ENCODE results near the gene CHST13. TPM values are rescaled to one million over a fixed set of nuclear protein-coding genes. Genes with fewer than 3 reads are reported as not detected.

CHST13 gene
- polyA plus RNA-seq, 3 donors = 16.6 to 41.8 (median 39.2) TPM

DNA sequence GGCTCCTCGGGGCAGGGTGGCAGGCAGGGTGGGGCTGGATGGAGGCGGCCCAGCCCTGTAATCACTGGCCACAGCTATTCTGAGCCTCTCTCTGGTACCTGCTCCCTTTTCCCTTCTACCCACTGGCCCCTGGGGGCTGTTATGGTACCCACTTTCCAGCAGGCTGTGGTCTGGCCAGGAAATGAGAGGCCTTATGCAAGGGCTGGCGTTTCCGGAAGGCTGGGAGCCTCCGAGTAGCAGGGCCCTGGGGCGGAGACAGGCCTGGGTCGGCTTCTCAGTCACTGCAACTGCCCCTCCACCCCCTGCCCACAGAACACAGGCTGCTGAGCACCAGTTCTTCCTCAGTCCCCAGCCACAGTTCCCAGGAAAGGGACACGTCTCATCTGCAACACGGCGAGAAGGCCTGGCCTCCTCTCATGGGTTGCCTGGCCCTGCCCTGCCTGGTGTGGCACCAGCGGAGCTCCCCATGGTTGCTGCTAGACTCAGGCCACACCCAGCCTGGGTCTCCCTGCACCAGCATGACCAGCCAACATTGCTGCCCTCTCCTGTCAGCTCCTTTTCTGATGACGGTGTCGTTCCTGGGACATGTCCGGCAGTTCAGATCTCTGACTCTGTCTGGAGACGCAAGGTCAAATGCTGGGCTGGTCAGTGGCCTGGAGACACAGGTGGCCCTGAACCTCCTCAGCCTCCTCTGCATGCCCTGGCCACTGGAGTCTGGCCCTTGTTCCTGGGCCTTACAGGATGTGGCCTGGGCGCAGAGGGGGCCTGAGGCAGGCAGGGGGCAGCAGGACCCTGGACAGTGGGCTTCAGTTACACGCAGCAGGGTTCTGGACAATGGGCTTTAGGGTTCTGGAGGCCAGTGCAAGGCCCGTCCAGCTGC lies 6.5 kb downstream of the CHST13 start:
- peaks cover 49% of the 10 kb centered on the region for H3K79me2 ChIP-seq (ENCODE audit: insufficient read depth, low read length)
- no peaks in the 10 kb centered on the region for H3K9me3 ChIP-seq (replicated peaks in 1 of 2; ENCODE audit: control insufficient read depth in 1 of 2, insufficient read depth in 1 of 2, low read length in 2 of 2)
- H3K27ac Mint-ChIP-seq = peak overlapping the region; percentile 88 to 96 (median 94)
- peak overlapping the region; percentile 90 for H2AFZ ChIP-seq (ENCODE audit: insufficient read depth, low read depth, low read length, poor library complexity, severe bottlenecking)
- TF ChIP-seq, protein P1, sequence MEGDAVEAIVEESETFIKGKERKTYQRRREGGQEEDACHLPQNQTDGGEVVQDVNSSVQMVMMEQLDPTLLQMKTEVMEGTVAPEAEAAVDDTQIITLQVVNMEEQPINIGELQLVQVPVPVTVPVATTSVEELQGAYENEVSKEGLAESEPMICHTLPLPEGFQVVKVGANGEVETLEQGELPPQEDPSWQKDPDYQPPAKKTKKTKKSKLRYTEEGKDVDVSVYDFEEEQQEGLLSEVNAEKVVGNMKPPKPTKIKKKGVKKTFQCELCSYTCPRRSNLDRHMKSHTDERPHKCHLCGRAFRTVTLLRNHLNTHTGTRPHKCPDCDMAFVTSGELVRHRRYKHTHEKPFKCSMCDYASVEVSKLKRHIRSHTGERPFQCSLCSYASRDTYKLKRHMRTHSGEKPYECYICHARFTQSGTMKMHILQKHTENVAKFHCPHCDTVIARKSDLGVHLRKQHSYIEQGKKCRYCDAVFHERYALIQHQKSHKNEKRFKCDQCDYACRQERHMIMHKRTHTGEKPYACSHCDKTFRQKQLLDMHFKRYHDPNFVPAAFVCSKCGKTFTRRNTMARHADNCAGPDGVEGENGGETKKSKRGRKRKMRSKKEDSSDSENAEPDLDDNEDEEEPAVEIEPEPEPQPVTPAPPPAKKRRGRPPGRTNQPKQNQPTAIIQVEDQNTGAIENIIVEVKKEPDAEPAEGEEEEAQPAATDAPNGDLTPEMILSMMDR (IDR thresholded peaks at IDR 0.05) = no peak
- H3K4me3 ChIP-seq (replicated peaks in 1 of 3; ENCODE audit: low read depth in 2 of 3, low read length in 3 of 3) = peak overlapping the region in 1 of 3 experiments; percentile 58
- H4K20me1 ChIP-seq (ENCODE audit: insufficient read depth, low read length) = no peaks in the 10 kb centered on the region
- DNase-seq = peak; percentile 56 to 72 (median 61)
- intact Hi-C loops (cut with micrococcal nuclease) = loop anchor here in 1 of 2 donors (5.0 kb wide), 1 partner anchor 452 kb away; the partner anchor contains the start of gene PLXNA1
- no peaks in the 10 kb centered on the region for H3K27me3 Mint-ChIP-seq (ENCODE audit: low read depth in 3 of 3)
- peak overlapping the region; percentile 73 for H3K4me2 ChIP-seq (replicated peaks; ENCODE audit: extremely low read depth, low read length, poor library complexity, severe bottlenecking)
- H3K9ac ChIP-seq (ENCODE audit: insufficient read depth, low read length, poor library complexity, severe bottlenecking) = peak overlapping the region; percentile 67
- peaks cover 15 to 16% of the 10 kb centered on the region in 2 donors for H3K36me3 Mint-ChIP-seq
- H3K9me3 Mint-ChIP-seq = peaks cover 0 to 4% (median 0%) of the 10 kb centered on the region in 7 donors
- H3K4me1 ChIP-seq (ENCODE audit: control insufficient read depth in 1 of 2, insufficient read depth in 2 of 2, low read length in 2 of 2) = peaks cover 81 to 89% of the 10 kb centered on the region in 2 donors
- H3K27ac ChIP-seq (ENCODE audit: low read depth in 1 of 2, low read length in 2 of 2) = peak overlapping the region; percentile 90 to 94
- peak overlapping the region; percentile 58 to 86 for H3K4me3 Mint-ChIP-seq
- H3K36me3 ChIP-seq (replicated peaks in 1 of 2; ENCODE audit: control insufficient read depth in 1 of 2, insufficient read depth in 2 of 2, low read length in 2 of 2) = peaks cover 0 to 8% of the 10 kb centered on the region in 2 donors
- H3K4me1 Mint-ChIP-seq = peaks cover 72% of the 10 kb centered on the region
- 14% methylated on average over 17 of the region's 18 CpGs for WGBS (ENCODE audit: insufficient coverage)
- no peaks in the 10 kb centered on the region for H3K27me3 ChIP-seq (ENCODE audit: control insufficient read depth in 2 of 2, insufficient read depth in 2 of 2, low read length in 2 of 2)

DNA sequence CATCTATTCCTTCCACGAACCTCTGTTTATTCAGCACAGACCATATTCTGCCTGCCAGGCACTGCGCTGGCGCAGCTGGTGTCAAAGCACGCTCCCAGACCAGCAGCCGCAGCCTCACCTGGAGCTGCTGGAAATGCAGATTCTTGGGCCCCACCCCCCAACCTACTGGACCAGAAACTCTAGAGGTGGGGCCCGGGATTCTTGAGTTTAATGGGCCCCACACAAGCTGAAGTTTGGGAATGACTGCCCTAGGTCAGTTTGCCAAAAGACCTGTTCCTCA lies 7.0 kb downstream of the CHST13 start:
- Histone ChIP-seq H3K9ac (ENCODE audit: insufficient read depth, low read length, poor library complexity, severe bottlenecking) (peak overlapping the region; percentile 67), H3K27me3 (ENCODE audit: control insufficient read depth in 2 of 2, insufficient read depth in 2 of 2, low read length in 2 of 2) (no peaks in the 10 kb centered on the region), H3K36me3 (replicated peaks in 1 of 2; ENCODE audit: control insufficient read depth in 1 of 2, insufficient read depth in 2 of 2, low read length in 2 of 2) (peaks cover 0 to 10% of the 10 kb centered on the region in 2 donors), H3K4me1 (ENCODE audit: control insufficient read depth in 1 of 2, insufficient read depth in 2 of 2, low read length in 2 of 2) (peaks cover 75 to 83% of the 10 kb centered on the region in 2 donors), H4K20me1 (ENCODE audit: insufficient read depth, low read length) (no peaks in the 10 kb centered on the region), H3K27ac (ENCODE audit: low read depth in 1 of 2, low read length in 2 of 2) (peak overlapping the region; percentile 90 to 94), H3K9me3 (replicated peaks in 1 of 2; ENCODE audit: control insufficient read depth in 1 of 2, insufficient read depth in 1 of 2, low read length in 2 of 2) (no peaks in the 10 kb centered on the region), H3K4me2 (replicated peaks; ENCODE audit: extremely low read depth, low read length, poor library complexity, severe bottlenecking) (peak overlapping the region; percentile 73), H3K79me2 (ENCODE audit: insufficient read depth, low read length) (peaks cover 44% of the 10 kb centered on the region), H2AFZ (ENCODE audit: insufficient read depth, low read depth, low read length, poor library complexity, severe bottlenecking) (peak overlapping the region; percentile 90), H3K4me3 (replicated peaks in 1 of 3; ENCODE audit: low read depth in 2 of 3, low read length in 3 of 3) (peak overlapping the region in 1 of 3 experiments; percentile 58)
- peak overlapping the region; percentile 88 to 96 (median 94) for H3K27ac Mint-ChIP-seq
- intact Hi-C loops (cut with micrococcal nuclease) = loop anchor here in 1 of 2 donors (5.0 kb wide), 1 partner anchor 451 kb away; the partner anchor contains the start of gene PLXNA1
- TF ChIP-seq, protein P1 (IDR thresholded peaks at IDR 0.05) = no peak
- H3K4me1 Mint-ChIP-seq = peaks cover 67% of the 10 kb centered on the region
- peaks cover 16 to 18% of the 10 kb centered on the region in 2 donors for H3K36me3 Mint-ChIP-seq
- 79% methylated on average over 4 of the region's 6 CpGs for WGBS (ENCODE audit: insufficient coverage)
- H3K27me3 Mint-ChIP-seq (ENCODE audit: low read depth in 3 of 3) = no peaks in the 10 kb centered on the region
- H3K4me3 Mint-ChIP-seq = no peak overlapping the region
- H3K9me3 Mint-ChIP-seq = peaks cover 0 to 4% (median 0%) of the 10 kb centered on the region in 7 donors
- DNase-seq = no peak

Data from CD14-positive monocyte (primary cell).